Dermis microvascular lymphatic vessel endothelial cell (primary cell): ENCODE results near the gene MPP3. TPM values are rescaled to one million over a fixed set of nuclear protein-coding genes. Genes with fewer than 3 reads are reported as not detected.
A peak's percentile ranks its signal among the peaks of the same experiment; 100 is the strongest.
"Not testable (repeated sequence)": the region's sequence is repeated elsewhere in the genome, so short reads cannot be mapped to it uniquely, and the experiment has no call there.

Experiments
- DNase-seq, 2 donors: peaks; one replicate each; pipeline versions ENCODE4 v3.0.0 to v3.0.0-alpha.2; 2010; ENCODE audit warnings: low read depth in 2 of 2
- total RNA-seq: library from RNA; depleted of rRNA; stranded (reverse); fragments of >200 nt; gene quantifications from 2 replicates; pipeline ENCODE4 v1.2.1, GENCODE V29; 2014

MPP3 gene, protein sequence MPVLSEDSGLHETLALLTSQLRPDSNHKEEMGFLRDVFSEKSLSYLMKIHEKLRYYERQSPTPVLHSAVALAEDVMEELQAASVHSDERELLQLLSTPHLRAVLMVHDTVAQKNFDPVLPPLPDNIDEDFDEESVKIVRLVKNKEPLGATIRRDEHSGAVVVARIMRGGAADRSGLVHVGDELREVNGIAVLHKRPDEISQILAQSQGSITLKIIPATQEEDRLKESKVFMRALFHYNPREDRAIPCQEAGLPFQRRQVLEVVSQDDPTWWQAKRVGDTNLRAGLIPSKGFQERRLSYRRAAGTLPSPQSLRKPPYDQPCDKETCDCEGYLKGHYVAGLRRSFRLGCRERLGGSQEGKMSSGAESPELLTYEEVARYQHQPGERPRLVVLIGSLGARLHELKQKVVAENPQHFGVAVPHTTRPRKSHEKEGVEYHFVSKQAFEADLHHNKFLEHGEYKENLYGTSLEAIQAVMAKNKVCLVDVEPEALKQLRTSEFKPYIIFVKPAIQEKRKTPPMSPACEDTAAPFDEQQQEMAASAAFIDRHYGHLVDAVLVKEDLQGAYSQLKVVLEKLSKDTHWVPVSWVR
- 1.3 and 1.4 TPM in 2 replicates for total RNA-seq

DNA sequence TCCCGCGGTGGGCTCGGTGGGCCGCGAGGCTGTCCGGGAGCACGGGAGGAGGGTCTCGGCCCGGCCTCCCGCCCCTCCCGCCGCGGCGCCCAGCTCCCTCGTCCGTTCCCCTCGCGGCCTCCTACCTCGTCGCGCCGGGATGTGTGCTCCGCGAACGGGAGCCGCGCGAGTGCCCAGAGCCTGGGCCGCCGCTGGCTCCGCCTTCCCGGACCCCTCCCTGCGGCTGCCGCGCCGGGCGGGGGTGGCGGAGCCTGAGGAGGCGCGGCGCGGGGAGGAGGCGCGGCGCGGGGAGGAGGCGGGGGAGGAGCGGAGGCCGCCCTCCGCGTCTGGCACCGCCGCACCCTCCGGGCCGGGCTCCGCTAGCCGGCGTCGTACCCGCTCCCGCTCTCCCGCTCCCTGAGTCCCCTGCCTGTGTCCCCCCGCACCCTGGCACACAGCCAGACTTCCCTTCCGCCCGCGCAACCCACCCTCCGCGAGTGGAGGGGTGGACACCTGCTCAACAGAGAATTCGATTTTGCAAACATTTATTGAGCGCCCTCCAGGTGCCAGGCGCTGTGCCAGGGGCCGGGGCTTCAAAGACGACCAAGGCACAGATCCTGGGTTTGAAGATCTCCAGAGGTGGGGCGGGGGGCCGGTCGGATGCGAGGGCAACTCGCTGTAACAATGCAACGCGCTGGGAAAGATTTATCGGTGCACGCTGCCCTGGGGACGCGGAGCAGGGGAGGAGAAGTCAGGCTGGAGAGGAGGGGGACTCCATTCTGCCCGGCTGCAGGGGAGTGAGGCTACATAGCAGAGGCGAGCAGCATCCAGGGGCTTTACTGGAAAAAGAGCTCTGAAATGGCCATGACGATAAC, at the start of gene MPP3:
Gene MPP3, minus strand, starts transcription at position 171 of the 854 bp plus-strand sequence. CDS start 1,240 bp downstream, outside the sequence.
- peak in 1 of 2 donors; percentile 67 for DNase-seq

DNA sequence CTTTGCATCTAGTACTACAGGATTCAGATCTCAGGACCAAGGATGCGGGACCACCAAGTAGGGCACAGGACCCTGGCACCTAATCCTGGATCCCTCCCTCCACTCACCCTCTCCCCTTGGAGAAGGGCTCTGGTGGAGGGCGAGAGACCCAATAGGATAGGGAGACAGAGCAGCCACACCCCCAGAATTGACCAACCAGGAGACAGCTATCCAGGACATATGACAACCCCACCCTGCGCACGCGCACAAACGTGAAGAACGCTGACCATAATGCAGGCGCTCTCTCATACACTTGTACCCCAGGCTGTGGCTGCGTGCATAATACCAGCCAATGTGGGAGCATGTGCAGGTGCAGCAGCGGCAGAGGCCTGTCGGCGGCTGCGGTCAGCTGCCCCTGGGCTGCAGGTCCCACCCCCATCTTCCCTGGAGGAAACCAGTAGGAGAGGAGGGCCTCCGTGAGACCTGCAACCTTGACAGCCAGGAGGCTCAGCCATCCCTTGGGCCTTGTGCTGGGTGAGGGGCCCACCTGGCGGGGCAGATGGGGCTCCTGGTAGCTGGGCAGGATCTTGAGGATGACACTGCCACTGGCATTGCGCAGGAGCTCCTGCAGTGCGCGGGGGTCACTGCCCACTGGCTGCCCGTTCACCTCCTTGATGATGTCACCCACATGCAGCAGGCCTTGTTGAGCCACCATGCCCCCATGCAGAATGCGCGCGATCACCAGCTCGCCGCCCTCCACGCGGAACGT, 49.0 kb upstream of the MPP3 start:
- DNase-seq: no peak

DNA sequence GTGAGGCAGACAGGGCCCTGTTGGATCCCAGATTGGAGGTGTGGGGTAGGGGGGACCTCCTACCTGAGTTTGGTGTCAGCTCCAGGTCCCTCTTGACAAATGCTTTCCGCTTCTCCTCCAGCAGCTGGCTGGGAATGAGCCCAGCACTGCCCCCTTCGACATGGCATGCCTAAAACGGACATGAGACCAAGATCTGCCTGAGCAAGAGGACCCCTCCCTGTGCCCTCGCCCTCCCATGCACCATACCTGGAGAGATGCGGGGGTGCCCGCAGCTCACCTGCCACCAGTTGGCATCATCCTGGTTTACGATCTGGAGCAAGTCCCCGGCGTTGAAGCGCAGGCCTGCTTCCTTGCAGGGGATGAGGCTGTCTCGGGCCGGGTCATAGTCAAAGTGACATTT, 48.2 kb upstream of the MPP3 start:
- DNase-seq: no peak

DNA sequence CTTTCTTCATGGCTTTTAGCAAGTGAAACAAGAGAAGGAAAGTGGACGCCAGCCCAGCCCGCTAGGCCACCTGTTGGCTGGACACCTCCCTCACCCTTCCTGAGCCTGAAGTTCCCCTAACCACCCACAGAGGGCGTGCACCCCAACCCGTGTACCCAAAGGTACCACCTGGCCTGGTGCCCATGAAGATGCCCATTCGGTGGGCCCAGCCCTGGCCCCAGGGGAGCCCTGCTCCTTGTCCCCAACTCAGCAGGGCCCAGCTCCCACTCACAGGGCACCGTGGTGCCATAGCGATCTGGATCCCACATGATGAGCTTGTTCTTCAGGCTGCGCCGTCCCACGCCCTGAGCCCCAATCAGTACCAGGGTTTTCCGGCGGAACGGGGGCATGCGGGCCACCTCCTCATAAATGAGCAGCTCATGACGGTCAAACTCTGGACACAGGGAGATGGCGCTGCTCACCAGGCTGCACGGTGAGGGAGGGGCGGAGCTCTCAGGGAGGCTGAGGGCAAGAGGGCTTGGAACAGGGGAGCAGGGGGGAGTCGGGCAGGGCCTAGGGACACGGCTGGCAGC, 47.6 kb upstream of the MPP3 start:
- DNase-seq: peak; percentile 14 to 39

DNA sequence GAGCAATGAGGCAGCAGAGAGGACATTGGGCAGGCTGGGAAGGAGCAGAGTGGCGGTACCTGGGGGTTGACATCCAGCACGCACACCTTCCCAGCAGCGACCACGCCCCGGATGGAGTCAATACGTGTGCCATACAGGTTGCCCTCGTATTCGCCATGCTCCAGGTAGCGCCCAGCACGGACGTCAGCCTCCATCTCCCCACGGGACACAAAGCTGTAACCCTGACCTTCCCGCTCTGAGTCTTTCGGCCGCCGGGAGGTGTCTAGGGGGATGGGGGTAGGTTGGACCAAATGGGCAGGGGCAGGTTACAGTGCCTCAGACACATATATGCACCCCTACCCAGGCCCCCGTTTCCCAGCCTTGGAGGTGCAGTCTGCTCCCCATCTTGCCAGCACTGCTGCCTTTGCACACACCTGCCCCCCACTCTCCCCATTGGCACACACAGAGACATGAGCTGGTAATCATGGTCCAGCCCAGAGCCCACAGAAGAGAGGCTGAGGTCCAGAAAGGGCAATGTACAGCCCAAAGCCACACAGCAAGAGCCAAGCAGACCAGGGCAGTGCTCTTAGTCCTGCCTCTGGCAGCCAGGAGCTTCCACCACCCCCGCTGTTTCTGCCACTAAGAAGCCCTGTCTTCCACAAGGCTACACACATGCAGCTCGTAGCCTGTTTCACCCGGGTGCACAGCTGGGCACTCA, 46.9 kb upstream of the MPP3 start:
- DNase-seq: no peak

DNA sequence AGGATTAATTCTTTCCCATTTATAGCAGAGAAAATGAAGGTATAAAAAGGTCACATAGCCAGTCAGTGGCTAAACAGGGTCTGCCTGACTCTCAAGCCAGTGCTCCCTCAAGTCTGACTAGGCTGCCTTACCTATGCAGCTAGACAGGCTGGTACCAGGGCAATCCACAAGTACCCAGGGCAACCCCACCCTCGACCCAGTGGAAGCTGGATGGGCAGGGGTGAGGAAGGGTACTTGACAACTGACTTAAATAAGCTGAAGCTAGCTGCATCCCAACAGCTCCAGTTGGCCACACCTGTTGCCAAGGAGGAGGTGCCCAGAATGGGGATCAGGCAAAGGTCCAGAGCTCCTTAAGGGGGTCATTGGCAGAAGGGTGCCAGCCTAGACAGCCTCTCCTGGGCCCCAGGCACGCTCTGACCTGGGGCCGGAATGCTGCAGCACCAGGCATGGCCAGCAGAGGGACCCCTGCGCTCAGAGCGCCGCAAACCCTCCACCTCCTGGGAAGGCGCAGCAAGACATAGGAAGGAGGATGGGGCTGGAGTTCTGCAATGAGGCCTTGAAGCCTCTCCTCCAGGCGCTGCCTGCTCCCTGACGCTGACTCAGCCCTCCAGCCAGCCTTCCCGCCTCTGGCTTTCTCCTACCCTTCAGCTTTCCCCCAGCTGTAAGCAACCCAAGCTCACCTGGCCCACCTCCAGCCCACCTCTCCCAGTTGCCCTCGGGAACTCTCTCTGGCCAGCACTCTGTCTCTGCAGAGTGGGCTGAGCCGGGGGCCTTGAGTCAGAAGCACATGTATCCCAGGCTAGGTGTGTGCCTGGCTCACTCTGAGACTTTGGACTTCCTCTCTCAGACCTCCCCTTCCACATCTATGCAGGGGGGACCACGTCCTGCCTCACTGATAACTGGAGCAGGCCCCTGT, 45.6 kb upstream of the MPP3 start:
- peak in 1 of 2 donors; percentile 57 for DNase-seq

DNA sequence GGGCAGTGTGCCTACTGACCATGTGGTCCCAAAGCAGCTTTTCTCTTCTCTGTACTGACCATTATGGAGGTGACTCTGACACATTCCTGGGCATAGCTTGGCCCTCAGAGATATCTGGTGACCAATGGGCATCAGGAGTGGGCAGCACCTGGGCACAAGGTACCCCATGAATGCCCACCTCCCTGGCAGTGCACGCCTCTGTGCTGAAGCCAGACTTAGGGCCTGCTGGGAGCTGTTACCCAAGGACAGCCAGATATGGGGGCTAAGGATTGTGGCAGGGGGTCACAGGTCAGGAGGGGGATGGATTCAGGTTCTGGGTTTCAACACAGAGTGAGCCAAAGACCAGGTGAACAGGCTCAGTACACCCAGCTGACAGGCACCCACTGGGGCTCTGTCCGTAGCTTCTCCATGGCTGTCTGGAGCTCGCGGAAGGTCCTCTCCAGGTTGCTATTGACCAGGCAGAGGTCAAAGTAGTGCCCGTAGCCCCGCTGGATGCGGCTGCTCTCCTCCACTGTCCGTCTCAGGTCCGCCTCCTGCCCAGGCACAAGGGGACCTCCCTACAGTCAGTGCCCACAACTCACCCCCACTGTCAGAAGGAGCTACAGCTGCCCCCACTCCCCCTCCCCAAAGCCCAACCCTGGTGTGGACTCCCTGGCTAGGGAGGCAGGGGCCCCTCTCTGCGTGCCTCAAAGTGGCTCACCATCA, 44.7 kb upstream of the MPP3 start:
- DNase-seq: no peak

DNA sequence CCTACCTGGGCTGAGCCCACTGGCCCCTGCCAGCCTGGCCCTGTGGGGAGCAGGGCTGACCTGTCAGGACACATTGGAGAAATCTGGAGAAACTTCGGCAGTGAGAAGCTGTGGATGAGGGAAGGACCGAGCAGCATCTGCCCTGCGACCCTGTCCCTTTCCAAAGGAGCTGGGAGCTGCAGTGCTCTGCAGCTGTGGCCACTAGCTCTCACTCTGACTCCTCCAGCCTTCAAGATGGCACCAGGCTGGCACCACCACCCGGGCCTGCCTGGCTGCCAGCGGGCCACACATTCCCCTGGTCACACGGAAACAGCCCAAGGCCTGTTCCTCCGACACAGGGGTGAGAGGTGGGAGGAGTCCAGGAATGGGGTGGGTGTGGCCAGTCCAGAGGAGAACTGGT, 44.1 kb upstream of the MPP3 start:
- no peak for DNase-seq

DNA sequence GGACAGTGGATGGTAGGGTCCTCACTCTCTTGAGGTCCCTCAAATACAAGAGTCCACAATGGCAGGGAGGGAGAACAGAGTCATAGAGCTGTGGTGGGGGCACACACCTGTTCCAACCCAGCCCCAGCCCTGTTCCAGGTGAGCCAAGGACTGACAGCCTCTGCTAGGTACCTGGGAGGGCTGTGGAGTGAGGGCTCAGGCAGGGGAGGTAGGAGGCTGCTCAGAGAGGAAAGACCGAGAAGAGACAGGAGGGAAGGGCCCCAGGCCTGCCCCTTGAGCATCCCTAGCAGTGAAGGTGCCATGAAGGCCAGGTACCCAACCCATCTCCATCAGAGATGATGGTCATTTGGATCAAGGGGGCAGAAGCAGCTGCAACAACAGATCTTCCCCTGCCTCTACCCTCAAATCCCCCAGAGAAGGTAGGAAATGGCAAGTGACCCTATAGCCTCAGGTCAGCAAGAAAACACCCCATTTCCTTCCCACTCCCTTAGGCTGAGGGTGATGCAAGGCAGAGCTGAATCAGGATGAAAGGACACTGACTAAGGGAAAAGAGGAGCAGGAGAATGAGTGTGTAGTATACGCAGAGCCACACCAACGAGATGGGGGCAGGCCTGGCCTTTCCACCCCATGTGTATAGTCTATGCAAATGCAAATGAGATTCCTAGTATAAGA, 42.7 kb upstream of the MPP3 start:
- DNase-seq: no peak

DNA sequence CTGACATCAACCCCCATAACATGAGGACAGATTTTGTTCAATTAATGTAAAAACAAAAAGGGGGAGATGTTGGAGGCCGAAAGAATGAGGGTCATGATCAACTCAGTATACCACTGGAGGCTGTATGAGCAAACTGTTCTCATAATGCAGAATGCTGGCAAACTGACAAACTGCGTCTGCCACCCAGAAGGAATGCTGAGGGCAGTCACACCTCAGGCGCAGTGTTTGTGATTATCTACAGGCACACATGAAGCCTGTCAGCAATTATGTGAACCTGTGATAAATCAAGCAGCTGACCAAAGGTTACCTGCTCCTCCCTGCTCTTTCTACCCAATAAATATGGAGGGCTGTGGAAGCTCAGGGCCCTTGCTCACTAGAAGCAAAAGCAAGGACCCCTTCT, 41.3 kb upstream of the MPP3 start:
- DNase-seq: no peak

DNA sequence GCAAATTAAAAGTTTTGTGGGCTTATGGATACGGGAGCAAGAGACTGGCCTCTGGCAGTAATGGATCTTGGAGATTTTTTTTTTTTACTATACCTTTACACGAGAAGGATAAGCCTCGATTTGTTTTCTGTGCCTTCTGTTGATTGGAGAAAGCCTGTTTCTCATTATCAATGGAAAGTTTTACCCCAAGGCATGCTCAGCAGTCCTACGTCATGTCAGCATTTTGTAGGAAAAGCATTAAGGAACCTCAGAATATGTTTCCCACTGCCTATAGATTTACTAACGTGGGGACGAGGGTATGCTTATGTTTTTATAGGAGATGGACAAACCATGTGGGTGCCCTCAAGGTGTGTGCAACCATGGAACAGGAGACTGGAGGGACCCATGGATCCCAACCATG, 40.9 kb upstream of the MPP3 start:
- DNase-seq: no peak

DNA sequence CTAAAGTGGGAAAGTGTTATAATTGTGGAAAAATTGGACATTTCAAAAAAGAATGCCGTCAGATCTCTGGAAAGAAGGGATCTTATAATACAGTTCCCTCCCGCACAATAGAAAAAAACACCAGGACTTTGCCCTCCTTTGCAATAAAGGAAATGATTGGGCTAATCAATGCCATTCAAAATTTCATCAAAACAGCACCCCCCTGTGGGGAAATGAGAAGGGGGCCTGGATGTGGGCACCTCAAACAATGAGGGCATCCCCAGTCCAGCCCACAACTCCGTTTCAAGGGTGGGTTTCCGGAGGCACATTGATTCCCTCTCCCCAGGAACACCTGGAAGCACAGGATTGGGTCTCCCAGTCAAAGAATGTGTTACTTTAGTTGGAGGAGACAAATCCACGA, 40.1 kb upstream of the MPP3 start:
- no peak for DNase-seq

DNA sequence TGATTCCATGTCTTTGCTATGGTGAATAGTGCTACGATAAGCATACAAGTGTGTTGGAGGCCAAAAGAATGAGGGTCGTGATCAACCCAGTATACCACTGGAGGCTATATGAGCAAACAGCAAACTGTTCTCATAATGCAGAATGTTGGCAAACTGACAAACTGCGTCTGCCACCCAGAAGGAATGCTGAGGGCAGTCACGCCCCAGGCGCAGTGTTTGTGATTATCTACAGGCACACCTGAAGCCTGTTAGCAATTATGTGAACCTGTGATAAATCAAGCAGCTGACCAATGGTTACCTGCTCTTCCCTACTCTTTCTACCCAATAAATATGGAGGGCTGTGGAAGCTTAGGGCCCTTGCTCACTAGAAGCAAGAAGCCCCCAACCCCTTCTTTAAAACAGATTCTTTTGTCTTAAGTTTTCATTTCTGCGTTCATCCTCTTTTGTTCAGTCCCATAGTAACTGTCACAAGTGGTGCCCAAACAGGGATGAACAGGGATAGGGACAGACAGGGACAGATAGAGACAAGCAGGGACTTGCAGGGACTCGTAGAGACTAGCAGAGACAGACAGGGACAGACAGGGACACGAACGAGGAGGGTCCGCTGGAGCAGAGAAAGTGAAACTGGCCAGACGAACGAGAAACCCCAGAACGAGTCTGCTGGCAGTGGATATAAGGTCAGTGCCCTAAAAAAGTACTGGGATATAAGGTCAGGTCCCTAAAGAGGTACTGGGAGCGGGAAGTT, 39.2 kb upstream of the MPP3 start:
- no peak for DNase-seq

DNA sequence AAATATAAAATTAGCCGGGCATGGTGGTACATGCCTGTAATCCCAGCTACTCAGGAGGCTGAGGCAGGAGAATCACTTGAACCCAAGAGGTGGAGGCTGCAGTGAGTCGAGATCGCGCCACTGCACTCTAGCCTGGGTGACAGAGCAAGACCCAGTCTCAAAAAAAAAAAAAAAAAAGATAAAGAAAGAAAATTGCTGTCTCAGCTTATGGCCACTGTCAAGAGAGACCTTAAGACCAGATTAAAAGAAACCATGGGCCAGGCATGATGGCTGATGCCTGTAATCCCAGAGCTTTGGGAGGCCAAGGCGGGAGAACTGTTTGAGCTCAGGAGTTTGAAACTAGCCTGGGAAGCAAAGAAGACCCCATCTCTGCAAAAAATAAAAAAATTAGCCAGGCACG, 36.1 kb upstream of the MPP3 start:
- not testable (repeated sequence) for DNase-seq

DNA sequence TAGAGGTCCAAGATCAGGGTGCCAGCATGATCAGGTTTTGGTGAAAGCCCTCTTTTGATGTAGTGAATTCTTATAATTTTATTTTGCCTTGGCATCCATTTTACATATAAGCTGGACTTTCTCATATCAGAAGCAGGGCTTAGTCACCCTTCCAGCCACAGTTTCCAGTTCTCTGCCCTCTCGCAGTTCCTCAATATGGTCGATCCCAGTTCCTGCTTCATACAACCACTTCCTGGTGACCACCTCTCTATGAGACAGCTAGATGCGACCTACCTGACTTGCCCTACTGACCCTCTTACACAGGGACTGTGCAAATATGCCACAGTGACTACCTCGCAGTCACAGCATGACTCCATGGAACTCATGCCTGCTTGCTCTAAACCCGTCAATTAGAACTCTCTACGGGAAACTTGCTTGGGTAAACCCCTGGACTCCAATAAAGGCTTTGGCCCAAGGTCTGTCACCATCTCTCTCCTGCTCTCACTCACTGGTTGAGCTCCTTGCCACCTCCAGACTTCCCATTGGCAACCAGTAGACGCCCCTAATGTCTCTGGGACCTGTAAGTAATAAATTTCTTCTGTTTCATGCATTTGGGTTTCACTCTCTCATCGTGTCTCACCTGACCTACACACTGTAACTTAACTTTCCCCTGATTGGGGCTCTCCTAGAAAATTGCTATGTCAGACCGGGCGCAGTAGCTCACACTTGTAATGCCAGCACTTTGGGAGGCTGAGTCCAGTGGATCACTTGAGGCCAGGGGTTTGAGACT, 35.5 kb upstream of the MPP3 start:
- no peak for DNase-seq

DNA sequence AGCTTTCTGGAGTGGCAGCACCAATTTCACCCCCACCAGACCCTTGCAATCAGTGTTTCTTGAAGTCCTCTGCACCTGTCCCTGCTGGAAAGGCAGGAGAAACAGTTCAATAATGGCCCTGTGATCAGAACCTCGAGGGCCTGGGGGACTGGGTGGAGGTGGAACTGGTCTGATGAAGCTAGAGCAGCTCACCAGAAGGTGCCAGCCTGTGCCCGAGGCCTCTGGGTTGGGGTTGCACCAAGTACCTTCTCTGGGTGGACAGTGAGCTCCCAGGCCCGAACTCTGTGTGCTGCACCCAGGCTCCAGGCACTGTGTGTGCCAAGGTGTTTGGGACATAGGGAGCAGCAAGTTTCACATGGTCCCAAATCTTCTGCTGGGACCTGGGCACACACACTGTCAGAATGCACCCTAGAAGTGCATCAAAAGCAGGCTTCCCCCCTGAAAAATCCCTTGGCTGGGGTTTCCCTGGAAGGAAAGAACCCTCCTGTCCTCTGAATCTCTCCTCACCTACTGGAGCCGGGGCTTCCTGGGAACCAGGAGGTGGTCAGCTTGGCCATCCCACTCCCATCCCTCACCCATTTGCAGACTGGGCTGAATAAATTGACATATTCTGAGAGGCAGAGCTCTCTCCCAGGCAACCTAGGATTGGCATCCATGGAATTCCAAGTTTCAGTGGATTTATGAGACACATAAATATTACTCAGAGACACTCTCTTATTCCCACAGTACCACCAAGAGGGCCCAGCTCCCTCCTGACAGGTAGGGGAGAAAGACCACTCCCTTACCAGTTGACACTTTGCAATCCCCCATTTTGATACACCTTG, 31.4 kb upstream of the MPP3 start:
- DNase-seq: no peak
